HG03520 (cell line): Measurements from ENCODE around the gene CENPH.
"Not testable (repeated sequence)": the region's sequence is repeated elsewhere in the genome, so short reads cannot be mapped to it uniquely, and the experiment has no call there.

Experiments used
- ATAC-seq: cut with Tn5 transposase; IDR thresholded peaks from one replicate; pipeline ENCODE4 v1.9.1; 2021; ENCODE audit warnings: mild to moderate bottlenecking, moderate library complexity; ENCODE audit not compliant: unreplicated experiment

CENPH gene

DNA sequence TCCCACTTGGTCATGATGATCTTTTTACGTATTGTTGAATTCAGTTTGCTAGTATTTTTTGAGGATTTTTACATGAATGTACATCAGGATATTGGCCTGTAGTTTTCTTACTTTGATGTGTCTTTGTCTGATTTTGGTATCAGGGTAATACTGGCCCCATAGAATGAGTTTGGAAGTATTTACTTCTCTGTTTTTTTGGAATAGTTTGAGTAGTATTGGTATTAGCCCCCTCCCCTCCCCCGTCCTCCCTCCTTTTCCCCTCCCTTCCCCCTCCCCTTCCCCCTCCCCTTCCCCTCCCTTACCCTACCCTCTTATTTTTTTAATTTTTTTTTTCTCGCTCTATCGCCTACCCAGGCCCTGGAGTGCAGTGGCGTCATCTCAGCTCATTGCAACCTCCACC is 55.6 kb downstream of the CENPH start:
- ATAC-seq, result no peak

DNA sequence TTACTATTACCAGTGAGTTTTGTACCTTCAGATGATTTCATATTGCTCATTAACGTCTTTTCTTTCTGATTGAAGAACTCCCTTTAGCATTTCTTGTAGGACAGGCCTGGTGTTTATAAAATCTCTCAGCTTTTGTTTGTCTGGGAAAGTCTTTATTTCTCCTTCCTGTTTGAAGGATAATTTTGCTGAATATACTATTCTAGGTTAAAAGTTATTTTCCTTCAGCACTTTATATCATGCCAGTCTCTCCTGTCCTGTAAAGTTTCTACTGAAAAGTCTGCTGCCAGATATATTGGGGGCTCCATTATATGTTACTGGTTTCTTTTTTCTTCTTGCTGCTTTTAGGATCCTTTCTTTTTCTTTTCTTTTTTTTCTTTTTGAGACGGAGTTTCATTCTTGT is 58.6 kb downstream of the CENPH start:
- no peak for ATAC-seq

DNA sequence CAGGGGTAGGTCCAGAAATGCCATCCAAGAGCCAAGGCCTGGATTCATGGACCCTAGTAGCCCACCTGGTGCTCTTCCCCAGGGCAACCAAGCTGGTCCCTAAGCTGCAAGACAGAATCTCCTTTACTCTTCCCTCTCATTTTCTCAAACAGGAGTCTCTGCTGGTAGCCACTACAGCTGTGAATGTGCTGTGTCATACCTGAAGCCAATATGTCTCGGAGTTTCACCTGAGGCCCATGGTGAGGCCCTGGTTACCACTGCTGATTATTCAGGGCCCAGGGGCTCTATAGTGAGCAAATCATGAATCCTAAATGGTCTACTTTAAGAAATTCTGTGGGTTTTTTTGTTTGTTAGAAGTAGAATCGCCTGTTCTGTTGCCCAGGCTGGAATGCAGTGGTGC is 61.2 kb downstream of the CENPH start:
- ATAC-seq, result no peak

DNA sequence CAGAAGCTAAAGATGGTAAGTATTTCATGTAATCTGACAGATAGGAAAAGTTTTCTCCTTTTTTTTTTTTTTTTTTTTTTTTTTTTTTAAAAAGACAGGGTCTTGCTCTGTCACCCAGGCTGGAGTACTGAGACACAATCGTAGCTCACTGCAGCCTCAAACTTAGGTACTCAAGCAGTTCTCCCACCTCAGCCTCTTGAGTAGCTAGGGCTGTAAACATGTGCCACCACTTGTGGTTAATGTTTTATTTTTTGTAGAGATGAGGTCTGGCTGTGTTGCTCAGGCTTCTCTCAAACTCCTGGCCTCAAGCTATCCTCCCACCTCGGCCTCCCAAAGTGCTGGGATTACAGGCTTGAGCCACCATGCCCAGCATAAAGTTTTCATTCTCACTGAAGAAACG is 63.1 kb downstream of the CENPH start:
- ATAC-seq, result no peak

DNA sequence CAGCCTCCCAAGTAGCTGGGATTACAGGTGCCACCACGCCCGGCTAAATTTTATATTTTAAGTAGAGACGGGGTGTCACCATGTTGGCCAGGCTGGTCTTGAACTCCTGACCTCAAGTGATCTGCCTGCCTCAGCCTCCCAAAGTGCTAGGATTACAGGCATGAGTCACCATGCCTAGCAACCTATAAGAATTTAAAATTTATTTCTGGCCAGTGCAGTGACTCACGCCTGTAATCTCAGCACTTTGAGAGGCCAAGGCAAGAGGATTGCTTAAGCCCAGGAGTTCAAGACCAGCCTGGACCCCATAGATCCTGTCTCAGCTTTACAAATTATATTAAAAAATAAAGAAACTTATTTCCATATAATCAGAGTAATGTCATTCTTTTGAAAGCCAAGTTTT is 66.6 kb downstream of the CENPH start:
- not testable (repeated sequence) for ATAC-seq

DNA sequence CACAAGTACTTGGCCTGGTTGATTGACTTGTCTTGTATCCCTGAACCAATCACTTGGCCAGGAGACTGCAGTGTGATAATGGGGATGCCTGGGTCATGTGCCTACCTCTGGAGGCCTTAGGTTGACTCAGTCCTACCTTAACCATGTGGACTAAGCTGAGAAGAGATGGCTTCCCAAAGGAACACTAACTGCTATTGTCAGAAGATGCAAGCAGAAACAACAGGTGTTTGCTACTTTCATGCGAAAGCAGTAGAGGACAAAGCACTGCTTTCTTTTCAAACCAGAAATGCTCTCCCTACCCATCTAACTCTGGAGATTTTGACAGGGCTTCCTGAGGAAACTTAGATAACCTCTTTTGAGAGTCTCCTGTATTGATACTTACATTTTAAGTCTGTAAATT is 68.2 kb downstream of the CENPH start:
- ATAC-seq, result no peak
